Astrocyte (in vitro differentiated cells and primary cell): Measurements from ENCODE around the gene PLD4.
"Not testable (repeated sequence)": the region's sequence is repeated elsewhere in the genome, so short reads cannot be mapped to it uniquely, and the experiment has no call there.

Experiments
- EZH2 ChIP-seq: IDR thresholded peaks from 2 replicates; pipeline ENCODE4 v1.6.1; 2012; ENCODE audit warnings: mild to moderate bottlenecking, low read length, inconsistent platforms; ENCODE audit not compliant: insufficient read depth
- TF ChIP-seq, protein P1 (sequence below): IDR thresholded peaks from 2 replicates; pipeline ENCODE4 v1.5.1; 2011; ENCODE audit warnings: low read depth, mild to moderate bottlenecking, inconsistent platforms, low read length, moderate library complexity; ENCODE audit not compliant: insufficient read depth

DNA sequence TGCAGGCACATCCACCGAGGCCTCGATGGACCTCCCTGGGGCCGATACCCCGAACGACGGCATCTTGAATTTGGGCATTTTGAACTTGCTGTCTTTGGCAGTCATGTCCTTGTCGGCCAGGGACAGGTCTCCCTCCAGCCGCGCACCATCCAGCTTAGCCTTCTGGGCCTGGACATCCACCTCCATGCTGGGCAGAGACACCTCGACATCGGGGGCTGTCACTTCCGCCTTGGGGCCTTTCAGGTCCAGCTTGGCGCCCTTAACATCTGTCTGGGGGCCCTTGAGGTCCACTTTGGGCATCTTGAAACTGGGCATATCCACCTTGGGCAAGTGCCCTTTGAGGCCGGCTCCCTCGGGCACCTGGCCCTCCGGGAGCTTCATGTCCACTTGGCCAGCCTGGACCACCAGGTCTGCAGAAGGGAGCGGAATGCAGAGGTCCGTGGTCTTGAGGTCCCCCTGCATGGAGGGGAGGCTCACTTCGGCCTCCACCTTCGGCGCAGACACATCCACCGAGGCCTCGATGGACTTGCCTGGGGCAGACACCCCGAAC is 24.8 kb downstream of the PLD4 start:
- TF ChIP-seq, protein P1, sequence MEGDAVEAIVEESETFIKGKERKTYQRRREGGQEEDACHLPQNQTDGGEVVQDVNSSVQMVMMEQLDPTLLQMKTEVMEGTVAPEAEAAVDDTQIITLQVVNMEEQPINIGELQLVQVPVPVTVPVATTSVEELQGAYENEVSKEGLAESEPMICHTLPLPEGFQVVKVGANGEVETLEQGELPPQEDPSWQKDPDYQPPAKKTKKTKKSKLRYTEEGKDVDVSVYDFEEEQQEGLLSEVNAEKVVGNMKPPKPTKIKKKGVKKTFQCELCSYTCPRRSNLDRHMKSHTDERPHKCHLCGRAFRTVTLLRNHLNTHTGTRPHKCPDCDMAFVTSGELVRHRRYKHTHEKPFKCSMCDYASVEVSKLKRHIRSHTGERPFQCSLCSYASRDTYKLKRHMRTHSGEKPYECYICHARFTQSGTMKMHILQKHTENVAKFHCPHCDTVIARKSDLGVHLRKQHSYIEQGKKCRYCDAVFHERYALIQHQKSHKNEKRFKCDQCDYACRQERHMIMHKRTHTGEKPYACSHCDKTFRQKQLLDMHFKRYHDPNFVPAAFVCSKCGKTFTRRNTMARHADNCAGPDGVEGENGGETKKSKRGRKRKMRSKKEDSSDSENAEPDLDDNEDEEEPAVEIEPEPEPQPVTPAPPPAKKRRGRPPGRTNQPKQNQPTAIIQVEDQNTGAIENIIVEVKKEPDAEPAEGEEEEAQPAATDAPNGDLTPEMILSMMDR = not testable (repeated sequence)
- not testable (repeated sequence) for TF ChIP-seq EZH2
